ENCODE results near the gene ACRBP.
A peak's percentile ranks its signal among the peaks of the same experiment; 100 is the strongest.
"Not testable (repeated sequence)": the region's sequence is repeated elsewhere in the genome, so short reads cannot be mapped to it uniquely, and the experiment has no call there.

ACRBP gene

DNA sequence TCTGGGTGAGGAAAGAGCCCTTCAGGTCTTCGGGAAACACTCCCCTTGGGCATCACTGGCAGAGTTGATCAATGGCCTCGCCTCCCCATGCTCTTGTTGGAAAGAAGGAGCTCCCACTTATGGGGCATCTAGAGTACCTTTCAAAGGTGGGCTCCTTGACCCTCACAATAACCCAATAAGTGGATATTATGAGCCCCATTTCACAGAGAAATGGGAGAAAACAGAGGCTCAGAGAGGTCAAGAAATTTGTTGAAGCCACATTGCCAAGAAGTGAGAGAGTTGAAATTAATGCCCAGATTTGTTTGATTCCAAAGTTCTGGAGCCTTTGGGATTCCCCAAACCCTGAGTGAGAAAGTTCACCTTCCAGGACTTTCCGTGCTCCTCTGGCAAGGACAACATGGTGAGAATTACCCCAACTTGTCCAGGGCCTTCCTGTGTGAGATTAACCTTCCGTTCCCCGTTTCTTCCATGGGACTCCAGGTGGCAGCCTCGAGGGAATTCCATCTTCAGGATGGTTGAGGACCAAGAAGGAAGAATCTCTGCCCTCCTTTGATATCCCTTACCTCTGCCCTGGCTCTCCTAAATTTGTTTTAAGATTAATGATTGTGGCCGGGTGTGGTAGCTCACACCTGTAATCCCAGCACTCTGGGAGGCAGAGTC lies 32.6 kb downstream of the ACRBP start:
- DNase-seq: no peak

DNA sequence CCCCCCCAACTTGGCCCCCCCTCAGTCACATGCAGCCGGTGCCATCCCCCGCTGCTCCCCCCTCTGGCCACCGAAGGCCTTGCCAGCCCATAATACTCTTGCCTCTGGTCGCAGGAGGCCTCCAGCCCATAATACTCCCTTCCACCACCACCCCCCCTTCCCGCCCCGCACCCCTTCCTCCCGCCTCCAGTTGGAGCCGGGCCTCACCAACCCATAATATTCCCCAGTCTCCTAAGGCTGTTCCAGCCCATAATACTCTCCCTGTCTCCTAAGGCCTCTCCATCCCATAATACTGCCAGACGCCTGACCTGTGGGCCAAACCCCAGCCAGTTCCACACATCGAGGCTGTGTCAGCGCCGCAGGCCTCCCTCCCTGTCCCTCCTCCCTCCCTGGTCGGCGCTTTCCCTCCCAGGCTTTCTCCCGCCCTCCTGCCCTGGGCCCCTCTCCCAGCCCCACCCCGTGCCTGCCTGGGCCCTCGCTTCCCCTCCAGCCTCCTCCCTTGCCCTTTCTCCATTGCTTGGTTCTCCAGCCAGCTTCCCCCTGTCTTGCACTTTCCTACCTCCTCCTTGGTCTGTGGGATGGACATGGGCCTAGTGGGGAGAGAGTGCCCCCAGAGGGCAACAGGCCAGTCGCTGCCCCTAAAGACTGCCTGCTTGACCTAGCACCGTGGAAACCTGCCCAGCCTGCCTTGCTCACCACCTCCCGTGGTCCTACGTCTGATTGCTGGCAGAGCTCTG lies 33.3 kb downstream of the ACRBP start:
- peak; percentile 92 for DNase-seq

DNA sequence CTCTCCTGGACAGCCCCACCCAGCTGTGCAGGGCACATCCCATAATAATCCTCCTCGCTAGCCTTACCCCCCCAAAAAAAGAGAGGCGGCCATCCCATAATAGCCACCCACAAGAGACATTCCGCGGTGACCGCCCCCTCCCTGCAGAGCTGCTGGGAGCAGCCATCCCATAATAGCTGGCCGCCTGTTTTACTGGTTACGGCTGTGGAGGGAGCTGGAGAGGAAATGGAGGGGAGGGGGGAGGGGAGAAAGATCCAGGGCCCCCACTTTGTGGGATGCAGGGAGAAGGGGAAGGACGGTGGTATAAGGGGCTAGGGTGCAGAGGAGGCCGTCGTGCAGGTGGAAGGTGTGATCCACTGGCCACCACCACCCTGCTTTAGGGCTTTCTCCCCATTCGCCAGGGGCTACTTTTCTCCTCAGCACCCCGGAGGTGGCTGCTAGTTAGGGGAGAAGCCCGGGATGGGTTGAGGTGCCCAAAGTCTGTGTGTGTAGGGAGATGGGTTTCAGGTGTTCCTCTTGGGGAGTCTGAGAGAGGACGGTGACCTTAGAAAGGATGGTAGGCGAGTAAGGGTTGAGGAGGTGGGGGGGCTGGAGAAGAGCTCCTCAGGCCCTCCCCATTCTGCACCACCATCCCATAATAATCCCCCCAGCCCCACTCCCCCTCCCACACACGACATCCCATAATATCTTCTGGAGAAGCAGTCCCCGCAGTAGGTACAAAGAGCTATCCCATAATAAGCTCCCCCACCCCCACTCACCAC lies 34.0 kb downstream of the ACRBP start:
- peak; percentile 50 for DNase-seq

DNA sequence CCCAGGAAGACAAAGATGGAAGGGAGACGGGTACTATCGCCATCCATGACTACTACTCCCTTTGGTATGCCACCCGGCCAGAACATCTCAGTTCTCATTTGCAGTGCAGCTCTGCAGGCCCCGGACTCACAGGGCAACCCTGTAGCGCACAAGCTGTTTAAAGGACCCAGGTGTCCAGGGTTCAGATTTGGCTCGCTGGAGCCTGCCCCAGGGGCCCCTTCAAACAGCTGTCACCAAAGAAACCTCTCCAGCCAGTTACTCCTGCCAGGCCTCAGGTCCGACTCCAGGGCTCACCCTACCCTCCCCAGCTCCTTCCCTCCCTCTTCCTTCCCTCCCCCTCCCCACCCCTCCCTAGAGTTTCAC lies 34.6 kb downstream of the ACRBP start:
- DNase-seq: no peak

DNA sequence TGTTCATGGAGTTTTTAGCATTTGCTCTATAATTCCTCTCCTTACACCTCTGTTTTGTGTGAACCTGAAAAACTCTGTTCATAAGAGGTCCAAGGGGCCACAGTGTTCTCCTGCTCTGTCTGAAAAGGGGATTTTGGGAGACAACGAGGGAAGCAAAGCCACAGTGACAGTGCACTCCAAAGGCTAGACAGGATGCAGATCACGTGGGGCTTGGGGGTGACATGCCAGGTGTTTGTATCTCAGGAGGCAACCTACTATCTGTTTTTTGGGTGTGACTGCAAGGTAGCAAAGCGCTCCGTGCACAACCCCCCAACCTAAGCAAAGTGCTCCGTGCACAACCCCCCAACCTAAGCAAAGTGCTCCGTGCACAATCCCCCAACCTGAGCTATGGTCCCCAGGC lies 35.0 kb downstream of the ACRBP start:
- no peak for DNase-seq

DNA sequence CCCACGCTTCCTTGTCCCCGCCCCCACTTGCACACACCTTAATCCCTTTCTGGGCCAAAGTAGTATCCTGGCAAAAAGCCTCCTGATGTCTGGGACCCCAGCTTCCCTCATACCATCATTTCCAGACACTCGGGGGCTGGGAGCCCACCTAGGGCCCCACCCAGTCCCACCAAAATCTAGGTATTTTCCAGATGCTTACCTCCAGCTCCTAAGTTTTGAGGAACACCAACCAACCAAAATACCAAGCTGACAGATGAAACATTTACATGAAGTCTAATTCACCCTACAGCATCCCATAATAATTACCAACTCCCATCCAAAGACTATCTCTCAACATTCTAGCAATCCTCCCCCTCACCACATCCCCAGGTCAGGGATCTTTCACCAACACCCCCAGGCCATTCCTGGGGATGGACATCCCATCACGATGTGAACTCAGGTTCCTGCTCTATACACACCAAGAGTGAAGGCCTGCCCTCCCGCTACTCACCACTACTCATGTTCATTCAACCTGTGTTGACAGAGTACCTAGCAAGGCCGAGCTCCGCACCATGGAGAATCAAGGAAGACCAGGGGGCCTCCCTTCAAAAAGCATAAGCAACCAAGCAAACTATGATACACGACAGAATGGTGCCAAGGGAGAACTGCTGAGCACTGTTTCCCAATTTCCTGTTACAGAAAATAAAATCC lies 38.5 kb downstream of the ACRBP start:
- no peak for DNase-seq

DNA sequence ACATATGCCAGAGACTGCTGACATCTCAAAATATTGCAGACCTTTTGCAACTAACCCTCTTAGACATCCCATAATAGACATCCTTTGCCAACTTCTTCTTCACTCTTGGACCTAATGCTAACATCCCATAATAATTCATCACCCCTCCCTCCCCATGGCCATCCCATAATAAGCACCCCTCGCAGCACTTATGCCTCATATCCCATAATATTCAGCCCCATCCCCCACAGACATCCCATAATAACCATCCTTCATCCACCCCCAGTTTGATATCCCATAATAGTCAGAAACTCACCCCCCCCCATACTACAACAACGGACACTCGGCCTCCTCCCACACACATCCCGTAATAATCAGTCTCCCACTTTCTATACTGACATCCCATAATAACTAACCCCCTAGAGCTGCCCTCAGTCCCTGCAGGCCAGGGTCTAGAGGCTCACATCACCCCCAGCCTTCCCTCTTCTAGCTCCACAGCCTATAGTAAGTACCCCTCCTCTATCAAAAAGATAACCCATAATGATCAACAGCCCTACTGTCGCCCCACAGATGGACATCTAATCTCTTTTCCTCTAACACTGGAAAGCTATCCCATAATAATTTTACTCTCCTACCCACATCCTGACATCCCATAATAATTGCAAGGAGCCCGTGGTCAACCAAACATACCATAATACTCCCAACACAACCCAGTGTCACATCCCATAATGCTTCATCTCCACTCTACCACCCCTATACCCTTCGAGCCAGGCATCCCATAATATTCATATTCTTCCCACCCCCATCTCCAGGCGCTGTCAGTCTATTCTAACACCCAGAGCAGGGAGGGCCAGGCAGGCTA lies 39.3 kb downstream of the ACRBP start:
- DNase-seq: peak; percentile 82

DNA sequence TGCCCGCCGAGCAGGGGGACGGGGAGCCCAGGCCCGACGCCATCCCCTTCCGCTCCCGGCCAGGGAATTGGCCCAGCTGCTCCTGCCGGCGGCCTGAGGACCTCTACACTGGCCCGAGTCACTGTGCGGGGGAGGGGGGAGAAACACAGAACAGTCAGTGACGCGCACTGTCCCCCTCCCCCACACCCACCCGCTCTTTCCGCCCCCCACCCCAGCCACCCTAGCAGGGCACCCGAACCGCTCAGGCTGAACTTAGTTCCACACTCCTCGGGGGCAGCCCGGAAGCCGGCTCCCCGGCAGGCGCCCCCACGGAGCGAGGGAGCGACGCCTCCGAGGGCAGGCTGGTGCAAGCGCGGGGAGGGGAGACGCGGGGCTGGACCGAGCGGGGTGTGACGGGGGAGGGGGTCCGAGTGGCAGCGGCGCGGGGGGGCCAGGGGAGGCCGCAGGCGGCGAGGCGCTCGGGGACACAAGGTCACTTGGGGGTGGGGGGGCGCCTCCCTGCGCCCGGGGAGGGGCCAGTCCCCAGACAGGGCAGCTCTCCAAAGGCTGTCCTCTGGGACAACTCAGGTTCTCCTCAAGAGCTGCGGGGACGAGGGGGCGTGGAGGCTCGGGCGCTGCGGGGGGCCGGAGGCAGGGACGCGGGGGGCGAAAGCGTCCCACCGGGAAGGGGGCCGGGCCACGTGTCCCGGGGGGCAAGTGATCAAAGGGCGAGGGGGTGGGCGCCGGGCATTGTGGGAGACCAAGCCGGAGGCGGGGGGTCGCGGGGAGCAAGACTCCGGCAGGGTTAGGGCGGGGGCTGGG lies 40.7 kb downstream of the ACRBP start:
- DNase-seq: no peak

DNA sequence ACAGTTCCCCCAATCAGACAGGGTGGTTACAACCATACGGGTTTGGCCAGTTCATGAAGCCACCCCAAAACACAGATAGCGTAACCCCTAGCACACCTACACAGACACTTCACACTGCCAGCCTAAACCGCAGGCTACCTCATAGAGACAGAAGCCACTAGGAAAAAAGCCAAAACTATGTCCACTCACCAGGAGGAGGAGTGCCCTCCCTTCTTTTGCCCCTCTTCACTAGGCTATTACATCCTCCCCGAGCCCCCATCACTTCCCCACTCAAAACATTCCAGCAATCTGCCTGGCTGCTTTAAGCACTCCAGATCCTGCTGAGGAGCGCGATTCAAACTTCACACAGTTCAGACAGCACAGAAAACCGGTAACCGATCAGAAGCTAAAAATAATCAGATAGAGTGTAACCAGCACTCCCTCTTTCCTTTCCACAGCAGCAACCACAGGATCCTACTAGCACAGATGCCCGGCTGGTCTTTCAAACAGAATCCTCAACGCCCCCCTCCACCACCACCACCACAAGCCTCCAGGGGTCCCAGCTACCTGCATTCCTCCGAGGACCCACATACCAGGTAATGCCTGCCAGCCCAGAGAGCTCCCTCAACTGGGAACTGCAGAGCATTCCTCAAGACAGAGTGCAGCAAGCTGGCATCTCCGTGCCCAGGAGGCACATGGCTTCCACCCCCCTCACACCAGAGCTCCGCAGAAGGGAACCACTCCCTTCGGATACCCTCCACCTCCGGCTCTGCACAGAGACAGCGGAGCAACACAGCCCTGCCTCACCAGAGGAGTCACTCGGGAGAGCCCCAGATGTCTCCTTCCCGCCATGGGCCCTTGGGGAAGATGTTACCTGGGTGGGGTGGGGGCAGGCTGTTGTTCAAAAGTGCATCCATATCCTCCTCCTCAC lies 41.6 kb downstream of the ACRBP start:
- no peak for DNase-seq

DNA sequence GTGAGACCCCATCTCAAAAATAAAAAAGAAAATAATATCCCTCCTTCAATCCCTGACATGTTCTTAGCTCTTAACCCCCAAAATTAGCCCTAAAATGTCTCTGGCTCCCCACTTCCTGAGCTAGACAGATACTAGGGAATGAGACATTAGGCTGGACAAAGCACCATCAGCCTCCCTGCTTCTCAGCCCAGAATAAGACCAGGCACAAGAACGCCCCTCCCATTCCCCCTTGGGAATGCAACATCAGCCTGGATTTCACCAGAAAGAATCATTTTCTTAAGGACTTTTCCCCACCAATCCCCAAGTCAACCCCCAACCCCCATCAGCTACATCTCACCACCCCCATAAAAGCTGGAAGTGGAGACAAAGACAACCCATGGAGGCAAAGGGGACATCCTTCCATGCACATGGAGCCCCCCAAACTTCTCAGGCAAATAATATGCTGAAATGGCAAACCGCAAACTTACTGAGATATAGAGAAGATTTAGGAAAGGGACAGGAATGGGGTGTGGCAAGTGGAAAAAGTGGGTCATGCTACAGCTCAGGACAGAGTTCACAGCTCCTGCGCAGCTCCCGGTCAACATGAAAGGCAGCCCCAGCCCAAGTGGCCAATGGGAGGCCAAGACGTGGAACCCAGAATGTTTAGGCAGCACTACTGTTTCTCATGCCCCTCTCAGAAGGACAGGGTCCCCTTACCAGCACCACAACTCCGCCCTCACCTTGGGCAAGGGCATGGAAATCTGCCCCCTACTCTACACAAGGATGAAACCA lies 42.8 kb downstream of the ACRBP start:
- no peak for DNase-seq

DNA sequence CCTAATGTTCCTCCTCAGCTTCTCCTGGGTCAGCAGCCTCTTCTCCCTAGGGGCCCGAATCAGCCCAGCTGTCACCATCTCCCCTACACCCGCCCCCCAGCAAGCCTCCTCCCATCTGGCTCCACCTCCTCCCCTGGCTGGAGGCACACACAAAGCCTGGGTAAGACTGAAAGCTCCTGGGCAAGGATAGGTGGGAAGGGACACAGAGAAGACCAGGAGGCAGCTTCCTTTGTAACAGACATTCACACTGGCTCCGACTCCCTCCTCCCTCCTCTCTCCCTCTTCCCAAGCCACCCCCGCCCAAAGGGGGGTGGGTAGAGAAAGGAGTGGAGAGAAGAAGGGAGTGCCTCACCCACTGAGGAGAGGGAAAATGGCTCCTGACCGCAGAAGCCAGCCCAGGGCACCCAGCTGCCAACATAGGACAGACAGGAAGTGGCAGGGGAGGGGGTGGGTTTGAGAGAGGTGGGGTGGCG lies 44.1 kb downstream of the ACRBP start:
- no peak for DNase-seq

DNA sequence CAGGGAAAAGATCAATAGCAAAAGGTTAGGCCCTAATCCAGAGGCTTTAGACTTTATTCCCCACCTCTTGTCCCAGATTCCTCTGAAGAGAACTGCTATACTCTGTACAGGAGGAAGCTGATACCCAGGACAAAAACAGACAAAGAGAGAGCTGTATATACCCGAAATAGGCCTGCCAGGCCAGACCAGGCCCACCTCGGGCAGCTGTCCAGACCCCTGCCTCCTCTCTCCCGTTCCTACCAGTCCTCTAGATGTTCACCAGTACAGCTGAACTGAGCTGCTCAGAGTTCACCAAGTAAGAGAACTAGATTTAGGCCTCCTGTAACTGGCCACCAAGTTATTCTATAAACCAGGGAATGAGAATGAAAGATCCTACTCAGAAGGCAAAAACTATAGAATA lies 44.7 kb downstream of the ACRBP start:
- DNase-seq: no peak

DNA sequence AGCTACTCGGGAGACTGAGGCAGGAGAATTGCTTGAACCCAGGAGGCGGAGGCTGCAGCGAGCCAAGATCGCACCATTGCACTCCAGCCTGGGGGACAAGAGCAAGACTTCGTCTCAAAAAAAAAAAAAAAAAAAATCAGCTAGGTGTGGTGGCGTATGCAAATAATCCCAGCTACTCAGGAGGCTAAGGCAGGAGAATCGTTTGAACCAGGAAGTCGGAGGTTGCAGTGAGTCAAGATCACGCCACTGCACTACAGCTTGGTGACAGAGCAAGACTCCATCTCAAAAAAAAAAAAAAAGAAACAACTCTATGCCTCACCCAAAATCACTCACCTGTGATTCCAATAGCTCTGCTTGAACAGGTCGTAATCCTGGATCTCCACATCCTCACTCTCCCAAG lies 51.6 kb downstream of the ACRBP start:
- not testable (repeated sequence) for DNase-seq

DNA sequence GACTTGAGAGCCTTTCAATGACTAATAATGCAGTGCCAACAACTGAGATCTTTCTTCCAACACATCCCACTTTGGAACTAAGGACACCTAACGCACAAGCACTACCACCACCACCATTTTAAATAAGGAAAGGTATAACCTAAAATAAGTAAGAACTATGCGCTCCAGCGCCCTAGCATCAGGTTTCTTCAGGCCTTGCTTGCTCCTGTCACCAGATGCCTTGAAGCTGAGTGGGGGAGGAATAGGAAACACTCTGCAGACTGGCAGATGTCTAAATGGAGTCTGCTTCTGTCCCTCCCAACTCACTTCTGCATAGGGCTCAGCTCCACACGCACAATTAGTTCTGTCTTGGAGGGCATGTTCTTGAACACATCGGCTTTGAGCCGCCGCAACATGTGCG lies 55.1 kb downstream of the ACRBP start:
- no peak for DNase-seq
